Stomach (tissue), 9 donors: ENCODE measurements around the gene MUC5B. TPM values are rescaled to one million over a fixed set of nuclear protein-coding genes. Genes with fewer than 3 reads are reported as not detected.

Experiments used
- DNase-seq, 2 donors: peaks; one replicate each; pipeline versions ENCODE4 v3.0.0 to v3.0.0-alpha.2; 2013 to 2019
- H3K27ac ChIP-seq, 5 donors: fragments of 200-600 bp in 4 of 5; sonication (generic) in 4 of 5; one replicate each; pipeline ENCODE4 v1.5.1; 2013 to 2019; ENCODE audit warnings: mild to moderate bottlenecking in 1 of 5, moderate library complexity in 1 of 5
- H3K27me3 ChIP-seq, 3 donors: fragments of 200-600 bp; sonication (generic); one replicate each; pipeline ENCODE4 v1.5.1; 2017 to 2019; ENCODE audit warnings: mixed run types in 1 of 3
- H3K36me3 ChIP-seq, 4 donors: fragments of 200-600 bp; sonication (generic); 1 replicate in 3 of 4; 2 replicates in 1 of 4; pipeline ENCODE4 v1.5.1; 2016 to 2019
- H3K4me1 ChIP-seq, 4 donors: fragments of 200-600 bp; sonication (generic); one replicate each; pipeline ENCODE4 v1.5.1; 2016 to 2019
- H3K4me3 ChIP-seq, 4 donors: fragments of 200-600 bp; sonication (generic) in 3 of 4; one replicate each; pipeline ENCODE4 v1.5.1; 2016 to 2019; ENCODE audit warnings: mild to moderate bottlenecking in 1 of 4
- H3K9me3 ChIP-seq, 4 donors: fragments of 200-600 bp; sonication (generic); one replicate each; pipeline ENCODE4 v1.5.1; 2016 to 2019
- EP300 ChIP-seq: sonication (generic); formaldehyde crosslinking; IDR thresholded peaks from one replicate; pipeline ENCODE4 v1.6.1; 2017; ENCODE audit warnings: antibody characterized with exemption
- POLR2A ChIP-seq, 4 donors: fragments of 450-650 bp; IDR thresholded peaks; one replicate each; pipeline ENCODE4 v1.6.1; 2016; ENCODE audit warnings: antibody characterized with exemption in 4 of 4, control low read depth in 2 of 4, mild to moderate bottlenecking in 1 of 4, moderate library complexity in 1 of 4
- POLR2AphosphoS5 ChIP-seq, 3 donors: sonication (generic); formaldehyde crosslinking; IDR thresholded peaks; one replicate each; pipeline ENCODE4 v1.6.1; 2016; ENCODE audit warnings: antibody characterized with exemption in 3 of 3
- WGBS, 5 donors: extraction: QIAGEN DNeasy Blood & Tissue Kit in 3 of 5; methylation state at CpG; one replicate each; pipeline versions ENCODE4 v1.1.5 to v1.1.7; 2013 to 2018; 5-methylcytosine and 5-hydroxymethylcytosine counted together
- intact Hi-C: fragments of 100-400 bp; cut with DNase I; formaldehyde crosslinking; loops from one replicate; pipeline ENCODE4 v1.15.1; 2023; ENCODE audit warnings: low total_unique reads
- polyA plus RNA-seq, 3 donors: library from polyadenylated mRNA; stranded (reverse); fragments of 200-250 nt; gene quantifications; one replicate each; pipeline ENCODE4 v1.2.3, GENCODE V29; 2013
- total RNA-seq, 5 donors: library from RNA; depleted of rRNA; stranded (reverse); fragments of >200 nt; gene quantifications; one replicate each; pipeline versions ENCODE4 v1.1.0 to v1.2.3, GENCODE V29; 2014 to 2016
- TF ChIP-seq, protein P1 (sequence below), 7 experiments: fragments of 450-650 bp in 4 of 7; fragments of 200-600 bp in 3 of 7; sonication (generic) in 3 of 7; IDR thresholded peaks; one replicate each; pipeline ENCODE4 v1.5.1; 2016 to 2019; ENCODE audit warnings: antibody characterized with exemption in 7 of 7, control low read depth in 2 of 7, mild to moderate bottlenecking in 1 of 7
- donor health status: healthy with polysubstance abuse.
- donor health status: Bipolar disorder and iron deficiency.
- donor health status: healthy.

Gene MUC5B
- total and polyA plus RNA-seq, 8 donors: under 0.01 to 516 (median 6.6) TPM

DNA sequence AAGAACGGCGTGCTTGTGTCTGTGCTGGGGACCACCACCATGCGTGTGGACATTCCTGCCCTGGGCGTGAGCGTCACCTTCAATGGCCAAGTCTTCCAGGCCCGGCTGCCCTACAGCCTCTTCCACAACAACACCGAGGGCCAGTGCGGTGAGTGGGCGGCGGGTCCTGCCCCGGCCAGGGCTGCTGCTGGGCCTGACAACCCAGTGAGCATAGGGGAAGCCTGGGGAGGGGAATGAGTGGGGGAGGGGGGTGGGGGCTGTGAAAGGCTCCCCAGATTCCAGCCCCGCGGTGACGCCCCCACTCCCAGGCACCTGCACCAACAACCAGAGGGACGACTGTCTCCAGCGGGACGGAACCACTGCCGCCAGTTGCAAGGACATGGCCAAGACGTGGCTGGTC is 31.9 kb downstream of the MUC5B start:
- no peak for DNase-seq
- intact Hi-C loops: no loop called here
- H3K27me3 ChIP-seq: no peaks in the 10 kb centered on the region
- H3K36me3 ChIP-seq: no peaks in the 10 kb centered on the region
- no peaks in the 10 kb centered on the region for H3K4me1 ChIP-seq
- no peak overlapping the region for H3K27ac ChIP-seq
- 82 to 92% (median 89%) methylated on average over 8 to 19 of the region's 19 CpGs for WGBS, 5 donors
- no peak overlapping the region for H3K4me3 ChIP-seq
- TF ChIP-seq POLR2AphosphoS5 (IDR thresholded peaks at IDR 0.05) (no peak), EP300 (no peak), POLR2A (IDR thresholded peaks at IDR 0.05) (no peak)
- TF ChIP-seq, protein P1, sequence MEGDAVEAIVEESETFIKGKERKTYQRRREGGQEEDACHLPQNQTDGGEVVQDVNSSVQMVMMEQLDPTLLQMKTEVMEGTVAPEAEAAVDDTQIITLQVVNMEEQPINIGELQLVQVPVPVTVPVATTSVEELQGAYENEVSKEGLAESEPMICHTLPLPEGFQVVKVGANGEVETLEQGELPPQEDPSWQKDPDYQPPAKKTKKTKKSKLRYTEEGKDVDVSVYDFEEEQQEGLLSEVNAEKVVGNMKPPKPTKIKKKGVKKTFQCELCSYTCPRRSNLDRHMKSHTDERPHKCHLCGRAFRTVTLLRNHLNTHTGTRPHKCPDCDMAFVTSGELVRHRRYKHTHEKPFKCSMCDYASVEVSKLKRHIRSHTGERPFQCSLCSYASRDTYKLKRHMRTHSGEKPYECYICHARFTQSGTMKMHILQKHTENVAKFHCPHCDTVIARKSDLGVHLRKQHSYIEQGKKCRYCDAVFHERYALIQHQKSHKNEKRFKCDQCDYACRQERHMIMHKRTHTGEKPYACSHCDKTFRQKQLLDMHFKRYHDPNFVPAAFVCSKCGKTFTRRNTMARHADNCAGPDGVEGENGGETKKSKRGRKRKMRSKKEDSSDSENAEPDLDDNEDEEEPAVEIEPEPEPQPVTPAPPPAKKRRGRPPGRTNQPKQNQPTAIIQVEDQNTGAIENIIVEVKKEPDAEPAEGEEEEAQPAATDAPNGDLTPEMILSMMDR (IDR thresholded peaks at IDR 0.05): no peak
- H3K9me3 ChIP-seq: no peaks in the 10 kb centered on the region

DNA sequence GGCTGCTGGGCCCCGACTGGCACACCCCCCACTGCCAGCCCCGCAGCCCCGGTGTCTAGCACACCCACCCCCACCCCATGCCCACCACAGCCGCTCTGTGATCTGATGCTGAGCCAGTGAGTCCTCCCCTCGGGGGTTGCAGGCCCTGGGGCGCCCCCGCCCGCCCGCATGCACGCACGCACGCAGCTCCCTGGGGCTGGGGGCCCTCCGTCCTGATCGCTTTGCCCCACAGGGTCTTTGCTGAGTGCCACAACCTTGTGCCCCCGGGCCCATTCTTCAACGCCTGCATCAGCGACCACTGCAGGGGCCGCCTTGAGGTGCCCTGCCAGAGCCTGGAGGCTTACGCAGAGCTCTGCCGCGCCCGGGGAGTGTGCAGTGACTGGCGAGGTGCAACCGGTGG is 32.3 kb downstream of the MUC5B start:
- Histone ChIP-seq H3K36me3 (no peaks in the 10 kb centered on the region), H3K9me3 (no peaks in the 10 kb centered on the region), H3K4me1 (peaks cover 0 to 3% (median 0%) of the 10 kb centered on the region in 4 donors), H3K27me3 (no peaks in the 10 kb centered on the region), H3K4me3 (no peak overlapping the region), H3K27ac (no peak overlapping the region)
- DNase-seq: no peak
- TF ChIP-seq POLR2A (IDR thresholded peaks at IDR 0.05) (no peak), EP300 (no peak), POLR2AphosphoS5 (IDR thresholded peaks at IDR 0.05) (no peak)
- TF ChIP-seq, protein P1 (IDR thresholded peaks at IDR 0.05): no peak
- intact Hi-C loops: no loop called here
- 82 to 95% (median 88%) methylated on average over 16 to 24 of the region's 24 CpGs; no CpG with 5 or more reads in 1 of the 5 donors for WGBS, 5 donors

DNA sequence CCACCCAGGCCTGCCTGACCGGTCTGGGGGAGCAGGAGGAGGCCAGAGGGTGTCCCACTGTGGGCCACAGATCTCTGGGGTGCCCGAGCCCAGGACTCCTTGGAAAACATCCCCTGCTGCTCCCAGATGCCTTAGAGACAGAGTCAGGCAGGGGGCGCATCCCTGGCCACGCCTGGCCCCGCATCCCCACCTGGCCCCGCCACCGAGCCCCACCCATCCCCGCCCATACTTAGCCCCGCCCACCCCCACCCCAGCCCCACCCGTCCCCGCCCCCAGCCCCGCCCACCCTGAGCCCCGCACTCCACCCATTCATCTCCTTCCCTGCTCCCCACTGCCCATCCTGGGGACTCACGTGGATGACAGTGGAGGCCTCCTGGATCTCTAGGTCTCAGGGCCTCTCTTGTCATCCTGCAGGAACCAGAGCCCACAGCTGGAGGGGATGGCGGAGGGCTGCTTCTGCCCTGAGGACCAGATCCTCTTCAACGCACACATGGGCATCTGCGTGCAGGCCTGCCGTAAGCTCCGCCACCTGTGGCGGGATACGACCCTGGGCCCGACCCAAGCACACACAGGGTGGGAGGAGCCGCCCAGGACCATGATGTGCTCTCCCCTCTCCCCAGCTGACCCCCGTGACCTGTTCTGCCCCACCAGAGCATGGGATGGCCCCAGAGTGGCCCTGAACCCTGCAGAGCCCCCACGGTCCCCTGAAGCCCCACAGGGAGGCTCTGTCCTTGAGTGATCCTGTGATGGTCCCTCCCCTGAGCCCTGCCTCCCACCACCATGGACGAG is 33.6 kb downstream of the MUC5B start:
- Histone ChIP-seq H3K36me3 (no peaks in the 10 kb centered on the region), H3K4me1 (peaks cover 0 to 6% (median 1%) of the 10 kb centered on the region in 4 donors), H3K27me3 (no peaks in the 10 kb centered on the region), H3K27ac (no peak overlapping the region), H3K9me3 (no peaks in the 10 kb centered on the region), H3K4me3 (no peak overlapping the region)
- TF ChIP-seq POLR2AphosphoS5 (IDR thresholded peaks at IDR 0.05) (no peak), POLR2A (IDR thresholded peaks at IDR 0.05) (no peak), EP300 (no peak)
- TF ChIP-seq, protein P1 (IDR thresholded peaks at IDR 0.05): no peak
- DNase-seq: no peak
- WGBS, 5 donors: 53 to 74% (median 64%) methylated on average over 14 to 26 of the region's 26 CpGs
- intact Hi-C loops: no loop called here

DNA sequence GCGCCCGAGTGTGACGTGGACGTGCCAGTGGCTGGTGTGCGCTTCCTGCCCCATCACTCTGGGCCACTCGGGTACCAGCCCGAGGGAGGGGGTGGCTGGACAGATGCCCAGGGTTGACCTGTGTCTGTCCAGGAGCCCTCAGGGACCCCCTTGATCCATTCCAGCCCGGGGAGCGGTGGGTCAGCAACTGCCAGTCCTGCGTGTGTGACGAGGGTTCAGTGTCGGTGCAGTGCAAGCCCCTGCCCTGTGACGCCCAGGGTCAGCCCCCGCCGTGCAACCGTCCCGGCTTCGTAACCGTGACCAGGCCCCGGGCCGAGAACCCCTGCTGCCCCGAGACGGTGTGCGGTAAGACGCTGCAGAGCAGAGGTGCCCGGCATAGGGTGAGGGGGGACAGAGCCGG is 34.5 kb downstream of the MUC5B start:
- no peak for TF ChIP-seq EP300
- TF ChIP-seq POLR2AphosphoS5 (IDR thresholded peaks at IDR 0.05): no peak
- TF ChIP-seq POLR2A (IDR thresholded peaks at IDR 0.05): no peak
- TF ChIP-seq, protein P1 (IDR thresholded peaks at IDR 0.05): no peak
- Histone ChIP-seq H3K9me3 (no peaks in the 10 kb centered on the region), H3K27me3 (no peaks in the 10 kb centered on the region), H3K4me3 (no peak overlapping the region), H3K27ac (no peak overlapping the region), H3K4me1 (peaks cover 8 to 15% (median 10%) of the 10 kb centered on the region in 4 donors), H3K36me3 (no peaks in the 10 kb centered on the region)
- WGBS, 5 donors: 88 to 94% (median 91%) methylated on average over 7 to 27 of the region's 27 CpGs
- intact Hi-C loops: no loop called here
- DNase-seq: no peak
